Ectodermal cell (in vitro differentiated cells): Measurements from ENCODE around the gene CEL.
"Not testable (repeated sequence)": the region's sequence is repeated elsewhere in the genome, so short reads cannot be mapped to it uniquely, and the experiment has no call there.

Experiments
- H3K27ac ChIP-seq: 2 replicates; pipeline ENCODE4 v1.7.0; 2013; ENCODE audit warnings: mild to moderate bottlenecking, low read depth, low read length; ENCODE audit not compliant: insufficient read depth, poor library complexity, severe bottlenecking
- H3K27me3 ChIP-seq: 2 replicates; pipeline ENCODE4 v1.7.0; 2013; ENCODE audit warnings: mild to moderate bottlenecking, low read length; ENCODE audit not compliant: insufficient read depth, control insufficient read depth, poor library complexity, severe bottlenecking
- H3K36me3 ChIP-seq: one replicate; pipeline ENCODE4 v1.7.0; 2013; ENCODE audit warnings: low read length; ENCODE audit not compliant: control insufficient read depth, insufficient read depth
- H3K4me1 ChIP-seq: one replicate; pipeline ENCODE4 v1.7.0; 2013; ENCODE audit warnings: low read length; ENCODE audit not compliant: control insufficient read depth, insufficient read depth
- H3K4me3 ChIP-seq: 2 replicates; pipeline ENCODE4 v1.7.0; 2013; ENCODE audit warnings: low read depth, low read length, control low read depth; ENCODE audit not compliant: insufficient read depth
- H3K9me3 ChIP-seq: 2 replicates; pipeline ENCODE4 v1.7.0; 2013; ENCODE audit warnings: mild to moderate bottlenecking, low read length, moderate library complexity; ENCODE audit not compliant: control insufficient read depth
- WGBS, 2 experiments: methylation state at CpG; one replicate each; pipeline ENCODE4 v1.1.7; 2013; ENCODE audit warnings: missing lambda C conversion rate in 2 of 2; 5-methylcytosine and 5-hydroxymethylcytosine counted together

The CEL gene

DNA sequence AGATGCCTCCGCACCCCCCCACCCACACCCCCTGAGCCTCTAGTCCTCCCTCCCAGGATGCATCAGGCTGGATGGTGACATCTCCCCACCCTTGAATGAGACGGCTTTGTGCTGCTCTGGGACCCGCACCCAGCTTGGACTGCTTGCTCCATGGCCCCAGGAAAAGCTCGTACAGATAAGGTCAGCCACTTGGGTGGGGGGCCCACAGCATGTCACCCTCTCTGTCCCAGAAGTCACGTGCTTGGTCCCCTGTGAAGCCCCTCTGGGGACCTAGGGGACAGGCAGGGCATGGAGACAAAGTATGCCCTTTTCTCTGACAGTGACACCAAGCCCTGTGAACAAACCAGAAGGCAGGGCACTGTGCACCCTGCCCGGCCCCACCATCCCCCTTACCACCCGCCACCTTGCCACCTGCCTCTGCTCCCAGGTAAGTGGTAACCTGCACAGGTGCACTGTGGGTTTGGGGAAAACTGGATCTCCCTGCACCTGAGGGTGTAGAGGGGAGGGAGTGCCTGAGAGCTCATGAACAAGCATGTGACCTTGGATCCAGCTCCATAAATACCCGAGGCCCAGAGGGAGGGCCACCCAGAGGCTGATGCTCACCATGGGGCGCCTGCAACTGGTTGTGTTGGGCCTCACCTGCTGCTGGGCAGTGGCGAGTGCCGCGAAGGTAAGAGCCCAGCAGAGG, 20.3 kb downstream of the CEL start:
- 93 to 97% methylated on average over 5 of the region's 12 CpGs for WGBS, 2 experiments
- H3K9me3 ChIP-seq, H3K36me3 ChIP-seq, H3K4me1 ChIP-seq, H3K27me3 ChIP-seq, H3K4me3 ChIP-seq, H3K27ac ChIP-seq: not testable (repeated sequence)

DNA sequence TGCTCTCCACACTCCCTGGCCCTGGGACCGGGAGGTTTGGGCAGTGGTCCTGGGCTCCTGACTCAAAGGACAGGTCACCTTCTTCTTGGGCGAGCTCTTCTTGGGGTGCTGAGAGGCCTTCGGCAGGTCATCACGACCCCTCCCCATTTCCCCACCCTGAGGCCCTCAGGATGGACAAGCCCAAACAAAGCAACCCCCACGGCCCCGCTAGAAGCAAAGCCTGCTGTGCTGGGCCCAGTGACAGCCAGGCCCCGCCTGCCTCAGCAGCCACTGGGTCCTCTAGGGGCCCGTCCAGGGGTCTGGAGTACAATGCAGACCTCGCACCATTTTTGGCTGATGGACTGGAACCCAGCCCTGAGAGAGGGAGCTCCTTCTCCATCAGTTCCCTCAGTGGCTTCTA, 21.9 kb downstream of the CEL start:
- not testable (repeated sequence) for H3K27ac ChIP-seq, H3K9me3 ChIP-seq, H3K4me3 ChIP-seq, H3K27me3 ChIP-seq, H3K36me3 ChIP-seq, H3K4me1 ChIP-seq
- 81 to 82% methylated on average over 6 of the region's 9 CpGs for WGBS, 2 experiments

DNA sequence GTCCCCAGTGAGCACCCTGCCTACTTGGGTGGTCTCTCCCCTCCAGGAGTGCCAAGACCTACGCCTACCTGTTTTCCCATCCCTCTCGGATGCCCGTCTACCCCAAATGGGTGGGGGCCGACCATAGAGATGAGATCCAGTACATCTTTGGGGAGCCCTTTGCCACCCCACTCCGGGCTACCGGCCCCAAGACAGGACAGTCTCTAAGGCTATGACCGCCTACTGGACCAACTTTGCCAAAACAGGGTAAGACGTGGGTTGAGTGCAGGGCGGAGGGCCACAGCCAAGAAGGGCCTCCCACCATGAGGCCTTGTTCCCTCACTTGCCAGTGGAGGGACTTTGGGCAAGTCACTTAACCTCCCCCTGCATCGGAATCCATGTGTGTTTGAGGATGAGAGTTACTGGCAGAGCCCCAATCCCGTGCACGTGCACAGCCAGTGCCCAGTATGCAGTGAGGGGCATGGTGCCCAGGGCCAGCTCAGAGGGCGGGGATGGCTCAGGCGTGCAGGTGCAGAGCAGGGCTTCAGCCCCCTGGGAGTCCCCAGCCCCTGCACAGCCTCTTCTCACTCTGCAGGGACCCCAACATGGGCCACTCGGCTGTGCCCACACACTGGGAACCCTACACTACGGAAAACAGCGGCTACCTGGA, 24.6 kb downstream of the CEL start:
- not testable (repeated sequence) for H3K4me3 ChIP-seq, H3K27me3 ChIP-seq, H3K36me3 ChIP-seq, H3K4me1 ChIP-seq, H3K9me3 ChIP-seq, H3K27ac ChIP-seq
- WGBS, 2 experiments: 93 to 96% methylated on average over 14 to 17 of the region's 17 CpGs

DNA sequence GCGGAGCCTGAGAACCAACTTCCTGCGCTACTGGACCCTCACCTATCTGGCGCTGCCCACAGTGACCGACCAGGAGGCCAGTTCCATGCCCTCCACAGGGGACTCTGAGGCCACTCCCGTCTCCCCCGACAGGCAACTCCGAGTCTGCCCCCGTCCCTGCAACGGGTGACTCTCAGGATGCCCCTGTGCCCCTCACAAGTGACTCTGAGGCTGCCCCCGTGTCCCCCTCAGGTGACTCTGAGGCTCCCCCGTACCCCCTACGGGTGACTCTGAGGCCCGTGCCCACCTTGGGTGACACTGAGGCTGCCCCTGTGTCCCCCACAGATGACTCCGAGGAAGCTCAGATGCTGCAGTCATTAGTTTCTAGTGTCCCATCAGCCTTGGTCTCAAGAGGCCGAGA, 25.1 kb downstream of the CEL start:
- Histone ChIP-seq H3K9me3 (no peaks in the 10 kb centered on the region), H3K4me3 (no peak overlapping the region), H3K27me3 (no peaks in the 10 kb centered on the region), H3K4me1 (no peaks in the 10 kb centered on the region), H3K27ac (no peak overlapping the region), H3K36me3 (no peaks in the 10 kb centered on the region)
- WGBS, 2 experiments: 84 to 85% methylated on average over 15 of the region's 15 CpGs

DNA sequence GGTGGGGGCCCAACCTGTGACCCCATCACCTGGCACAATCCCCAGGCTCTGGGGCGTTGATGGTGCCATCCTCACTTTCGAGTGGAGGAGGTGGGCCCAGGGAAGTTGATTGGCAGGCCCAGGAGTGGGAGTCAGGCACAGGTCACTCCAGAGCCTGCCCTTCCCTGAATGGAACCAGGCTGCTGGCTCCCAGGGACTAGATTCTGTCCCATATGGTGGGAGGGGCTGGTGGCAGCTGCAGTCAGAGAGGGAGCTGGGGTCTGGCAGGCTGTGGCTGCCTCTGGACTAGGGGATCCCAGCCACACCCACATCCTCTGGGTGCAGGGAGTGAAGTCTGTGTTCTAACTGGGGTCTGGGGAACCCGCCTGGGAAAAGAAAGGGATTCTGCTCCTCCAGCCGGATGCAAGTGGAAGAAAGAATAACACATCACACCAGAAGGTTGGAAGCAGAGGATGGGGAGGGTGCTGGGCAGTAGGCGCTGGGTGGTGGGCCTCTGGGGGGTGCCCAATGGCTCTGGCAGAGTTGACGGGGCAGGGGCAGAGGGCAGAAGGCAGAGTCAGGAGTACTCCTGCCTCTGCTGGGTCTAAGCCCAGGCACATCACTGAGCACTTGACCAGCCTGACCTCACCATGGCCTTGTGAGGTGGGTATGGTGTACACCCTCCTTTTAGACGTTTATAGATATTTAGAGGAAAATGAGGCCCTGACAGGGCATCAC, 25.8 kb downstream of the CEL start:
- H3K36me3 ChIP-seq: no peaks in the 10 kb centered on the region
- 88 to 92% methylated on average over 7 of the region's 7 CpGs for WGBS, 2 experiments

DNA sequence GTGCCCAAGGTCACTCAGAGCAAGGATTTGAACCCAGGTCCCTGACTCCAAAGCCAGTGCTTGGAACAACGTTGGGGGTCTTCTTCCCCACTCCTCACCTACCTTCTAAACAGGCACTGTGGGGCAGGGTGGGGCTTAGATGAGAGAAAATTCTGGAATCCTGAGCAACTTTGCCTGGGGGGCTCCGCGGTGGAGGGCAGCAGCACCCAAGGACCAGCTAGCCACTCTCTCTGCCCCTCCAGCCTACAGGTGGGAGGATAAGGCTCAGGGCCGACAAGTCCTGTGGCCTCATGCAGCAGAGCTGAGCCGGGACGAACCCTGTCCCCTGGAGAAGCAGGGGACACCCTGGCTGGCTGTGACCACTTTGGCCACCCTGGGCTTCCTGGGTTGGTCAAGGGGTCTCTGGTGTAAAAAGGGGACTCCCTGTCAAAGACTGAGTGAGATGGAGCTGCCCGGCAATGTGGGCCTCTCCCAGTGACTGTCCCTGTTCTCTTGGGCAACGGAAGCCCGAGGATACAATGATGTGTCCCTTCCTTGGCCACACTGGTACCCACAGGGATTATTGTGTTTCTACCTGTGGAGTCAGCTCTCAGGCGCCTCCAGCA, 26.5 kb downstream of the CEL start:
- Histone ChIP-seq H3K27ac (no peak overlapping the region), H3K4me1 (no peaks in the 10 kb centered on the region), H3K27me3 (no peaks in the 10 kb centered on the region), H3K9me3 (no peaks in the 10 kb centered on the region), H3K4me3 (no peak overlapping the region), H3K36me3 (no peaks in the 10 kb centered on the region)
- WGBS, 2 experiments: 95 to 96% methylated on average over 10 of the region's 10 CpGs

More for the DNA sequence above, 25.8 kb downstream of the CEL start:
- no peaks in the 10 kb centered on the region for H3K4me1 ChIP-seq
- no peak overlapping the region for H3K27ac ChIP-seq
- no peaks in the 10 kb centered on the region for H3K27me3 ChIP-seq
- no peak overlapping the region for H3K4me3 ChIP-seq
- H3K9me3 ChIP-seq: no peaks in the 10 kb centered on the region

DNA sequence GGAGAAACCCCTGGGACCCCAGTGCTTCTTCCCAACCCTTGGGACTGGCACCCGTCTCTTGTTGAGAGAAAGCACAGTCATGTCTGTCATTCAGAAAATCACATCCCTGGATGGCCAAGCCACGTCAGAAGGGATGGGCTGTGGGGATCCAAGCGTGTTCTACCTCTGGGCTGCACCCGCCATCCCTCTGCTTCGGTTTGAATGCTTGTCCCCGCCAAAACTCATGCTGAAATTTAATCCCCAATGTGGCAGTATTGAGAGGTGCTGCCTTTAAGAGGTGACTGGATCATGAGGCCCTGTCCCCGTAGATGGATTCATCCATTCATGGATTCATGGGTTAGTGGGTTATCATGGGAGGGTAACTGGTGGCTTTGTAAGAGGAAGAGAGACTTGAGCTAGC, 27.0 kb downstream of the CEL start:
- H3K36me3 ChIP-seq: no peaks in the 10 kb centered on the region
- H3K27me3 ChIP-seq: no peaks in the 10 kb centered on the region
- H3K9me3 ChIP-seq: no peaks in the 10 kb centered on the region
- no peak overlapping the region for H3K4me3 ChIP-seq
- WGBS, 2 experiments: 94 to 96% methylated on average over 7 of the region's 7 CpGs
- no peak overlapping the region for H3K27ac ChIP-seq
- no peaks in the 10 kb centered on the region for H3K4me1 ChIP-seq

DNA sequence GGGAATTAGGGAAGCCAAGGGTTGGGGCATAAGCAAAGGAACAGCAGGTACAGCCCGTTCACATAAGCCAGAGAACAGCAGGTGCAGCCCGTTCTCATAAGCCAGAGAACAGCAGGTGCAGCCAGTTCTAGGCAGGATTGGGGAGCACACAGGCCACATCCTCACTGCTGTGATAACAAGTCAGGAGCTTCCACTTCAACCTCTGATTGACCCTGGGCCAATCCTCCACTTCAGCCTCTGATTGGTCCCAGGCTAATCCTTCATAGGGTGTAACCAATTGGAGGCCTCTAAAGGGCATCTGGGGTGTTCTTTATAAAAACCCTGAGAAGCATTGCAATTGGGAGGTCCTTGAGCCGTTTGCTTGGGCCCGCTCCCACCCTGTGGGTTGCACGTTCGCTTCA, 27.5 kb downstream of the CEL start:
- 82 to 95% methylated on average over 6 of the region's 6 CpGs for WGBS, 2 experiments
- Histone ChIP-seq H3K27ac (no peak overlapping the region), H3K4me1 (no peaks in the 10 kb centered on the region), H3K36me3 (no peaks in the 10 kb centered on the region), H3K9me3 (no peaks in the 10 kb centered on the region), H3K27me3 (no peaks in the 10 kb centered on the region), H3K4me3 (no peak overlapping the region)

DNA sequence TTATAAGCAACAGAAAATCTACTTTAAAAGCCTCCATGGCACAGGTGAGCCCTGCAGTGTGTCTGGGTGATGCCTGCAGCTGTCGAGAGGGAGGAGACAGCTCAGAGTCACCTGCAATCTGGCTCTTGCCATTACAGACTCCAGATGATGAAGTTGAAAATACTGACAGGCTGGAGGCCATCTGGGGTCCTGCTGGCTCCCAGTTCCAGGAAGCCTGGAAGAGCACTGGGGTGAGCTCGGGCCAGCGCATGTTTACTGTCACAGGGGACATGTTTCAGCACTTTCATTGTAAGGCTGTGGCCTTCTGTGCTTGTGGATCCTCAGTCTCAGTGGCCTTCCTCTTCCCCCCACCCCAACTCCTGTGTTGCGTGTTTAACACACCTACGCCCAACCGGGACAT, 28.4 kb downstream of the CEL start:
- 73 to 77% methylated on average over 5 of the region's 6 CpGs for WGBS, 2 experiments
- Histone ChIP-seq H3K9me3 (no peaks in the 10 kb centered on the region), H3K4me1 (no peaks in the 10 kb centered on the region), H3K4me3 (no peak overlapping the region), H3K27ac (no peak overlapping the region), H3K27me3 (no peaks in the 10 kb centered on the region), H3K36me3 (no peaks in the 10 kb centered on the region)

DNA sequence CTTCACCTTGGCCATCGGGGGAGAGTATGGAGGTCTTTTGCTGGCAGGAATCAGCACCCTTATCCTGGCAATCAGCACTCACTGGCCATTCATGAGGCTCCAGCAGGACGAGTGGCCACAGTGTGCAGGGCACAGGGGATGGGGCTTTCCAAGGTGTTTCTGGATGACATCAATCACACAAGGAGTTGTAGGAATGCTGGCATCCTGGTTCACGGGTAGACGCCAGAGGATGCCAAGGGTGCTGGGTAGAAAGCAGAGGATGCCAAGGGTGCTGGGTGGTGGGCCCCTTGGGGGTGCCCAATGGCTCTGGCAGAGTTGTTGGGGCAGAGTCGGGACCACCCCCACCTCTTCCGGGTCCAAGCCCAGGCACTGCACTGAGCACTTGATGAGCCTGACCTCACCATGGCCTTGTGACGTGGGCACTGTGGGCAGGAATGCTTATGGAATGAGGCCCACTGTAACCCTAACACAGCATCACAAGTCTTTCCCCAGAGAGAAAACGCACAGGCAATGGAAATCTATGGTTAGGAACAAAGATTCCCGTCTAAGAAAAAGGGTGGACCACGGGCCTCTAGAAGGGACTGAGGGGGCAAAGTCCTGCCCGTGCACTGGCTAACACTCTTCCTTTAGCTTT, 29.1 kb downstream of the CEL start:
- Histone ChIP-seq H3K27ac (no peak overlapping the region), H3K27me3 (no peaks in the 10 kb centered on the region), H3K36me3 (no peaks in the 10 kb centered on the region), H3K4me3 (no peak overlapping the region), H3K9me3 (peaks cover 2% of the 10 kb centered on the region), H3K4me1 (no peaks in the 10 kb centered on the region)
- WGBS, 2 experiments: 91 to 93% methylated on average over 11 of the region's 11 CpGs
